ENCODE data around the gene ELF4. TPM values are rescaled to one million over a fixed set of nuclear protein-coding genes. Genes with fewer than 3 reads are reported as not detected.

The ELF4 gene
- polyA plus RNA-seq, 1 donor from 2014 or later: not detected

DNA sequence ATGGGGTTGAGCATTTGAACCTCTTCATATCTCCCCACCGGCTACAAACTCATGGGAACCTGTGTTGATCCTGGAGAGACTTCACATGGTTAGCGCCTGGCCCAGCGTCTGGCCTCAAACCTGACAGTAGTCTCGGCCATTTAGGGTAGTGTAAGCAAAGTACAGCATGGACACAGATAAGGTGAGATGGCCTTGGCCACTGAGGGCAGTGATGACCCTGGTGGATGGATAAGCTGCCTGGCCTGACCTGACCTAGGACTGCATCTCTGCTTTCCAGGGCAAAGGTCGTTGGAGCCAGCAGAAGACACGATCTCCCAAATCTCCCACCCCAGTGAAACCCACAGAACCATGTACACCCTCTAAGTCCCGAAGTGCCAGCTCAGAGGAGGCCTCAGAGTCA, 76.1 kb downstream of the ELF4 start:
- TF ChIP-seq, protein P1, sequence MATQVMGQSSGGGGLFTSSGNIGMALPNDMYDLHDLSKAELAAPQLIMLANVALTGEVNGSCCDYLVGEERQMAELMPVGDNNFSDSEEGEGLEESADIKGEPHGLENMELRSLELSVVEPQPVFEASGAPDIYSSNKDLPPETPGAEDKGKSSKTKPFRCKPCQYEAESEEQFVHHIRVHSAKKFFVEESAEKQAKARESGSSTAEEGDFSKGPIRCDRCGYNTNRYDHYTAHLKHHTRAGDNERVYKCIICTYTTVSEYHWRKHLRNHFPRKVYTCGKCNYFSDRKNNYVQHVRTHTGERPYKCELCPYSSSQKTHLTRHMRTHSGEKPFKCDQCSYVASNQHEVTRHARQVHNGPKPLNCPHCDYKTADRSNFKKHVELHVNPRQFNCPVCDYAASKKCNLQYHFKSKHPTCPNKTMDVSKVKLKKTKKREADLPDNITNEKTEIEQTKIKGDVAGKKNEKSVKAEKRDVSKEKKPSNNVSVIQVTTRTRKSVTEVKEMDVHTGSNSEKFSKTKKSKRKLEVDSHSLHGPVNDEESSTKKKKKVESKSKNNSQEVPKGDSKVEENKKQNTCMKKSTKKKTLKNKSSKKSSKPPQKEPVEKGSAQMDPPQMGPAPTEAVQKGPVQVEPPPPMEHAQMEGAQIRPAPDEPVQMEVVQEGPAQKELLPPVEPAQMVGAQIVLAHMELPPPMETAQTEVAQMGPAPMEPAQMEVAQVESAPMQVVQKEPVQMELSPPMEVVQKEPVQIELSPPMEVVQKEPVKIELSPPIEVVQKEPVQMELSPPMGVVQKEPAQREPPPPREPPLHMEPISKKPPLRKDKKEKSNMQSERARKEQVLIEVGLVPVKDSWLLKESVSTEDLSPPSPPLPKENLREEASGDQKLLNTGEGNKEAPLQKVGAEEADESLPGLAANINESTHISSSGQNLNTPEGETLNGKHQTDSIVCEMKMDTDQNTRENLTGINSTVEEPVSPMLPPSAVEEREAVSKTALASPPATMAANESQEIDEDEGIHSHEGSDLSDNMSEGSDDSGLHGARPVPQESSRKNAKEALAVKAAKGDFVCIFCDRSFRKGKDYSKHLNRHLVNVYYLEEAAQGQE (IDR thresholded peaks at IDR 0.05; ENCODE audit: borderline replicate concordance): no peak
- TF ChIP-seq EZH2 (IDR thresholded peaks at IDR 0.05; ENCODE audit: borderline replicate concordance, insufficient read depth, low read length, poor library complexity, severe bottlenecking) (no peak), RAD21 (conservative IDR thresholded peaks at IDR 0.05) (no peak), MXI1 (conservative IDR thresholded peaks at IDR 0.05; ENCODE audit: poor library complexity, severe bottlenecking) (no peak), TAF1 (IDR thresholded peaks at IDR 0.05; ENCODE audit: low read depth) (no peak)
- H3K27me3 ChIP-seq (ENCODE audit: insufficient read depth, low read depth, low read length): no peaks in the 10 kb centered on the region
- no peak overlapping the region for H3K27ac ChIP-seq (ENCODE audit: low read length)
- H3K79me2 ChIP-seq (replicated peaks; ENCODE audit: insufficient read depth, low read length): no peaks in the 10 kb centered on the region
- H3K9me3 ChIP-seq (ENCODE audit: low read length): no peaks in the 10 kb centered on the region
- no peak overlapping the region for H3K4me3 ChIP-seq (ENCODE audit: low read length)
- no peak overlapping the region for H3K9ac ChIP-seq (ENCODE audit: low read length)
- H3K36me3 ChIP-seq (ENCODE audit: insufficient read depth, low read length): no peaks in the 10 kb centered on the region
- no peak overlapping the region for H3K4me2 ChIP-seq (ENCODE audit: low read length)
- H2AFZ ChIP-seq (ENCODE audit: low read depth, low read length): no peak overlapping the region
- no peaks in the 10 kb centered on the region for H4K20me1 ChIP-seq (ENCODE audit: insufficient read depth)
- H3K9me2 ChIP-seq (ENCODE audit: insufficient read depth, low read length): no peaks in the 10 kb centered on the region
- no peaks in the 10 kb centered on the region for H3F3A ChIP-seq (ENCODE audit: insufficient read depth, low read length, poor library complexity, severe bottlenecking)

DNA sequence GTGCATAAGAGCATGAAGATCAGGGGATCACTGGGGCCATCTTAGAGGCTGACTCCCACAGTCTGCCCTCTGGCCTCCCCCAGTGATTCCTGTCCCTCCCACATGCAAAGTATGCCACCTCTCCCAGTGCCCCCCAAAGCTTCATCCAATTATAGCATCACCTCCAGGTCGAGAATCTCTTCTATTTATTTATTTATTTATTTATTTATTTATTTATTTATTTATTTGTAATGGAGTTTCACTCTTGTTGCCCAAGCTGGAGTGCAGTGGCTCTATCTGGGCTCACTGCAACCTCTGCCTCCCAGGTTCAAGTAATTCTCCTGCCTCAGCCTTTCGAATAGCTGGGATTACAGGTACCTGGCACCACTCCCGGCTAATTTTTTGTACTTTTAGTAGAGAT, 77.7 kb downstream of the ELF4 start:
- Histone ChIP-seq H3K9me3 (ENCODE audit: low read length) (no peaks in the 10 kb centered on the region), H2AFZ (ENCODE audit: low read depth, low read length) (no peak overlapping the region), H3K79me2 (replicated peaks; ENCODE audit: insufficient read depth, low read length) (no peaks in the 10 kb centered on the region), H3K27ac (ENCODE audit: low read length) (no peak overlapping the region), H3K27me3 (ENCODE audit: insufficient read depth, low read depth, low read length) (no peaks in the 10 kb centered on the region), H3K4me2 (ENCODE audit: low read length) (no peak overlapping the region), H3K4me3 (ENCODE audit: low read length) (no peak overlapping the region), H3F3A (ENCODE audit: insufficient read depth, low read length, poor library complexity, severe bottlenecking) (no peaks in the 10 kb centered on the region), H3K36me3 (ENCODE audit: insufficient read depth, low read length) (no peaks in the 10 kb centered on the region), H3K9me2 (ENCODE audit: insufficient read depth, low read length) (no peaks in the 10 kb centered on the region), H3K9ac (ENCODE audit: low read length) (no peak overlapping the region), H4K20me1 (ENCODE audit: insufficient read depth) (no peaks in the 10 kb centered on the region)
- TF ChIP-seq, protein P1 (IDR thresholded peaks at IDR 0.05; ENCODE audit: borderline replicate concordance): no peak
- TF ChIP-seq MXI1 (conservative IDR thresholded peaks at IDR 0.05; ENCODE audit: poor library complexity, severe bottlenecking): no peak
- no peak for TF ChIP-seq TAF1 (IDR thresholded peaks at IDR 0.05; ENCODE audit: low read depth)
- TF ChIP-seq EZH2 (IDR thresholded peaks at IDR 0.05; ENCODE audit: borderline replicate concordance, insufficient read depth, low read length, poor library complexity, severe bottlenecking): no peak

DNA sequence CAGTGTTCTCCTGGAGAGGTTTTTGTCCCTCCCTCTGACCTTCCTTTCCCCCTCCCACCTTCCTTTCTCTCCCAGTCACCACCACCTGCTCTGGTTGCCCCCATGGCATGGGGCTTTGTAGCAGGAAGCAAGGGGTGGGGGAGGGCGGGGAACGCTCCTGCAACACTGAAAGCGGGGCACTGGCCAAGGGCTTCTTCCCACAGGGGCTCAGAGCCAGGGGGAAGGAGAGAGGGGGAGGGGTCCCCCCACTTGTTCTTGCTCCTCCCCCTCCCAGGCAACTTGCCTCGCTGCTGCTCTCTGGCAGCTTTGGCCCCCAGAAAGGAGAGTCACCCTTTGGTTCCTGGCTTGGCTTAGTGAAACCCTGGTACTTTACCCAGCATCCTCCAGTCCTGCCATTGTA, 79.5 kb downstream of the ELF4 start:
- H3K79me2 ChIP-seq (replicated peaks; ENCODE audit: insufficient read depth, low read length): no peaks in the 10 kb centered on the region
- no peaks in the 10 kb centered on the region for H3K36me3 ChIP-seq (ENCODE audit: insufficient read depth, low read length)
- H2AFZ ChIP-seq (ENCODE audit: low read depth, low read length): no peak overlapping the region
- no peaks in the 10 kb centered on the region for H4K20me1 ChIP-seq (ENCODE audit: insufficient read depth)
- no peak overlapping the region for H3K4me3 ChIP-seq (ENCODE audit: low read length)
- no peak overlapping the region for H3K27ac ChIP-seq (ENCODE audit: low read length)
- no peak overlapping the region for H3K4me2 ChIP-seq (ENCODE audit: low read length)
- no peaks in the 10 kb centered on the region for H3F3A ChIP-seq (ENCODE audit: insufficient read depth, low read length, poor library complexity, severe bottlenecking)
- H3K27me3 ChIP-seq (ENCODE audit: insufficient read depth, low read depth, low read length): no peaks in the 10 kb centered on the region
- H3K9me2 ChIP-seq (ENCODE audit: insufficient read depth, low read length): no peaks in the 10 kb centered on the region
- no peak overlapping the region for H3K9ac ChIP-seq (ENCODE audit: low read length)
- no peaks in the 10 kb centered on the region for H3K9me3 ChIP-seq (ENCODE audit: low read length)
- TF ChIP-seq, protein P2, sequence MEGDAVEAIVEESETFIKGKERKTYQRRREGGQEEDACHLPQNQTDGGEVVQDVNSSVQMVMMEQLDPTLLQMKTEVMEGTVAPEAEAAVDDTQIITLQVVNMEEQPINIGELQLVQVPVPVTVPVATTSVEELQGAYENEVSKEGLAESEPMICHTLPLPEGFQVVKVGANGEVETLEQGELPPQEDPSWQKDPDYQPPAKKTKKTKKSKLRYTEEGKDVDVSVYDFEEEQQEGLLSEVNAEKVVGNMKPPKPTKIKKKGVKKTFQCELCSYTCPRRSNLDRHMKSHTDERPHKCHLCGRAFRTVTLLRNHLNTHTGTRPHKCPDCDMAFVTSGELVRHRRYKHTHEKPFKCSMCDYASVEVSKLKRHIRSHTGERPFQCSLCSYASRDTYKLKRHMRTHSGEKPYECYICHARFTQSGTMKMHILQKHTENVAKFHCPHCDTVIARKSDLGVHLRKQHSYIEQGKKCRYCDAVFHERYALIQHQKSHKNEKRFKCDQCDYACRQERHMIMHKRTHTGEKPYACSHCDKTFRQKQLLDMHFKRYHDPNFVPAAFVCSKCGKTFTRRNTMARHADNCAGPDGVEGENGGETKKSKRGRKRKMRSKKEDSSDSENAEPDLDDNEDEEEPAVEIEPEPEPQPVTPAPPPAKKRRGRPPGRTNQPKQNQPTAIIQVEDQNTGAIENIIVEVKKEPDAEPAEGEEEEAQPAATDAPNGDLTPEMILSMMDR (IDR thresholded peaks at IDR 0.05; ENCODE audit: poor library complexity, severe bottlenecking): no peak
- no peak for TF ChIP-seq TAF1 (IDR thresholded peaks at IDR 0.05; ENCODE audit: low read depth)
- TF ChIP-seq SMC3 (conservative IDR thresholded peaks at IDR 0.05; ENCODE audit: poor library complexity): no peak
- TF ChIP-seq EP300 (conservative IDR thresholded peaks at IDR 0.05; ENCODE audit: poor library complexity, severe bottlenecking): no peak
- no peak for TF ChIP-seq MXI1 (conservative IDR thresholded peaks at IDR 0.05; ENCODE audit: poor library complexity, severe bottlenecking)
- no peak for TF ChIP-seq POLR2AphosphoS5 (IDR thresholded peaks at IDR 0.05)
- TF ChIP-seq, protein P1 (IDR thresholded peaks at IDR 0.05; ENCODE audit: borderline replicate concordance): no peak
- TF ChIP-seq EZH2 (IDR thresholded peaks at IDR 0.05; ENCODE audit: borderline replicate concordance, insufficient read depth, low read length, poor library complexity, severe bottlenecking): no peak

Measured in neural cell (in vitro differentiated cells).